H1 (cell line): ENCODE data around the gene COL4A1. TPM values are rescaled to one million over a fixed set of nuclear protein-coding genes. Genes with fewer than 3 reads are reported as not detected.

Experiments used
- CTCF ChIA-PET: fragments of 300-600 bp; sonication (Branson Sonifier 250); formaldehyde crosslinking; loops from one replicate; lab custom pipeline; 2021; ENCODE audit not compliant: partially characterized antibody; lab: Charles Lee
- POLR2A ChIA-PET: fragments of 300-600 bp; sonication (Branson Sonifier 250); formaldehyde crosslinking; loops from one replicate; lab custom pipeline; 2021; ENCODE audit warnings: inconsistent platforms; ENCODE audit not compliant: partially characterized antibody; lab: Charles Lee
- DNase-seq, 2 experiments: peaks; one replicate each; pipeline versions ENCODE4 v3.0.0 to v3.0.0-alpha.2; 2010 to 2022; ENCODE audit warnings: low spot score in 2 of 2, low read depth in 1 of 2, mixed read lengths in 1 of 2
- FAIRE-seq: peaks from 2 replicates; lab custom pipeline; 2011; peaks lifted over from hg19 to GRCh38; lab: Jason Lieb, UNC
- H2AFZ ChIP-seq: 2 replicates; pipeline ENCODE4 v1.8.1; 2012; ENCODE audit warnings: low read length, inconsistent platforms
- H2AK5ac ChIP-seq: 2 replicates; pipeline ENCODE4 v1.6.1; 2013; ENCODE audit warnings: low read depth, low read length
- H2BK120ac ChIP-seq: replicated peaks from 2 replicates; pipeline ENCODE3; 2013; ENCODE audit warnings: low read depth, low read length, inconsistent platforms
- H2BK12ac ChIP-seq: 2 replicates; pipeline ENCODE4 v1.6.1; 2013; ENCODE audit warnings: low read depth, low read length
- H2BK15ac ChIP-seq: 2 replicates; pipeline ENCODE4 v1.6.1; 2013; ENCODE audit warnings: low read length
- H2BK20ac ChIP-seq: 2 replicates; pipeline ENCODE4 v1.6.1; 2013; ENCODE audit warnings: low read length
- H2BK5ac ChIP-seq: 2 replicates; pipeline ENCODE4 v1.6.1; 2013; ENCODE audit warnings: low read depth, low read length
- H3K14ac ChIP-seq: 2 replicates; pipeline ENCODE4 v1.6.1; 2013; ENCODE audit warnings: inconsistent platforms; ENCODE audit not compliant: insufficient read length
- H3K18ac ChIP-seq: 2 replicates; pipeline ENCODE4 v1.6.1; 2013; ENCODE audit warnings: low read length; ENCODE audit errors: extremely low read depth
- H3K23ac ChIP-seq: 2 replicates; pipeline ENCODE4 v1.6.1; 2013; ENCODE audit warnings: inconsistent platforms; ENCODE audit not compliant: insufficient read length
- H3K23me2 ChIP-seq: 2 replicates; pipeline ENCODE4 v1.6.1; 2013; ENCODE audit warnings: low read depth, low read length
- H3K27ac ChIP-seq: 2 replicates; pipeline ENCODE4 v1.6.1; 2011; ENCODE audit warnings: low read depth, low read length, inconsistent platforms
- H3K27me3 ChIP-seq, 4 experiments: replicated peaks in 1 of 4; 1 replicate in 1 of 4; 2 replicates in 3 of 4; pipeline versions ENCODE4 v1.6.1 to v1.8.1; 2011 to 2013; ENCODE audit warnings: low read length in 3 of 4, mild to moderate bottlenecking in 3 of 4, inconsistent platforms in 2 of 4, mixed read lengths in 2 of 4, moderate library complexity in 1 of 4; ENCODE audit not compliant: control insufficient read depth in 3 of 4, insufficient read depth in 3 of 4; ENCODE audit errors: extremely low read depth in 1 of 4
- H3K36me3 ChIP-seq, 4 experiments: 2 replicates each; pipeline versions ENCODE4 v1.6.1 to v1.8.1; 2011 to 2013; ENCODE audit warnings: mild to moderate bottlenecking in 4 of 4, low read length in 3 of 4, moderate library complexity in 2 of 4, control low read depth in 1 of 4, inconsistent platforms in 1 of 4; ENCODE audit not compliant: insufficient read depth in 4 of 4, control insufficient read depth in 2 of 4
- H3K4ac ChIP-seq: replicated peaks from 2 replicates; pipeline ENCODE3; 2013; ENCODE audit warnings: low read length, low read depth, mixed read lengths, inconsistent platforms; ENCODE audit not compliant: insufficient read length
- H3K4me1 ChIP-seq, 4 experiments: replicated peaks in 1 of 4; 1 replicate in 1 of 4; 2 replicates in 3 of 4; pipeline versions ENCODE4 v1.6.1 to v1.8.1; 2011 to 2013; ENCODE audit warnings: low read length in 3 of 4, inconsistent platforms in 2 of 4, mixed read lengths in 1 of 4; ENCODE audit not compliant: insufficient read depth in 4 of 4, control insufficient read depth in 3 of 4
- H3K4me2 ChIP-seq, 2 experiments: 2 replicates each; pipeline versions ENCODE4 v1.6.1 to v1.8.1; 2011 to 2013; ENCODE audit warnings: low read depth in 2 of 2, low read length in 2 of 2, control low read depth in 1 of 2, inconsistent platforms in 1 of 2, mild to moderate bottlenecking in 1 of 2; ENCODE audit not compliant: insufficient read depth in 1 of 2
- H3K4me3 ChIP-seq, 4 experiments: fragments of 200-600, 300-600 bp in 1 of 4; sonication (generic), shearing (Covaris generic), sonication (Bioruptor Twin) in 1 of 4; 2 replicates each; pipeline versions ENCODE4 v1.5.1 to v1.8.1; 2011 to 2016; ENCODE audit warnings: low read length in 4 of 4, low read depth in 3 of 4, control low read depth in 2 of 4, inconsistent platforms in 2 of 4, mild to moderate bottlenecking in 2 of 4, mixed read lengths in 1 of 4, moderate library complexity in 1 of 4; ENCODE audit not compliant: insufficient read depth in 2 of 4; ENCODE audit errors: extremely low read depth in 1 of 4
- H3K56ac ChIP-seq: replicated peaks from 2 replicates; pipeline ENCODE3; 2013; ENCODE audit warnings: low read depth, mild to moderate bottlenecking, mixed read lengths, low read length, inconsistent platforms; ENCODE audit not compliant: insufficient read length
- H3K79me1 ChIP-seq: 2 replicates; pipeline ENCODE4 v1.6.1; 2013; ENCODE audit warnings: low read depth, low read length, control low read depth
- H3K79me2 ChIP-seq, 2 experiments: 2 replicates each; pipeline versions ENCODE4 v1.6.1 to v1.8.1; 2012 to 2013; ENCODE audit warnings: low read length in 2 of 2, mild to moderate bottlenecking in 2 of 2, inconsistent platforms in 1 of 2; ENCODE audit not compliant: insufficient read depth in 2 of 2, control insufficient read depth in 1 of 2
- H3K9ac ChIP-seq, 4 experiments: replicated peaks in 1 of 4; 1 replicate in 1 of 4; 2 replicates in 3 of 4; pipeline versions ENCODE4 v1.6.1 to v1.8.1; 2011 to 2013; ENCODE audit warnings: low read depth in 3 of 4, low read length in 3 of 4, control low read depth in 2 of 4, mild to moderate bottlenecking in 2 of 4, moderate library complexity in 2 of 4, inconsistent platforms in 1 of 4; ENCODE audit errors: extremely low read depth in 1 of 4
- H3K9me3 ChIP-seq, 2 experiments: 2 replicates each; pipeline versions ENCODE4 v1.6.1 to v1.8.1; 2012 to 2013; ENCODE audit warnings: mild to moderate bottlenecking in 2 of 2, moderate library complexity in 2 of 2, control low read depth in 1 of 2, inconsistent platforms in 1 of 2, low read depth in 1 of 2, low read length in 1 of 2, mixed read lengths in 1 of 2; ENCODE audit not compliant: insufficient read depth in 2 of 2
- H4K20me1 ChIP-seq, 2 experiments: replicated peaks in 1 of 2; 2 replicates each; pipeline versions ENCODE3 to v1.8.1; 2011 to 2013; ENCODE audit warnings: inconsistent platforms in 2 of 2, low read length in 2 of 2, mild to moderate bottlenecking in 1 of 2; ENCODE audit not compliant: insufficient read depth in 2 of 2, control insufficient read depth in 1 of 2
- H4K5ac ChIP-seq: 2 replicates; pipeline ENCODE4 v1.6.1; 2013; ENCODE audit warnings: low read length, low read depth, mixed read lengths, inconsistent platforms; ENCODE audit not compliant: insufficient read length
- H4K8ac ChIP-seq: 2 replicates; pipeline ENCODE4 v1.8.0; 2013; ENCODE audit warnings: mild to moderate bottlenecking, moderate library complexity, low read length, inconsistent platforms; ENCODE audit not compliant: insufficient read depth; ENCODE audit errors: extremely low read depth
- H4K91ac ChIP-seq: replicated peaks from 2 replicates; pipeline ENCODE3; 2013; ENCODE audit warnings: low read length, mixed read lengths, inconsistent platforms; ENCODE audit not compliant: insufficient read length
- ATF2 ChIP-seq: IDR thresholded peaks from 2 replicates; pipeline ENCODE4 v1.6.1; 2012; ENCODE audit warnings: low read length, inconsistent platforms
- EP300 ChIP-seq, 2 experiments: IDR thresholded peaks; 1 replicate in 1 of 2; 2 replicates in 1 of 2; pipeline ENCODE4 v1.6.1; 2011 to 2012; ENCODE audit warnings: low read depth in 2 of 2, low read length in 2 of 2, mild to moderate bottlenecking in 2 of 2, borderline replicate concordance in 1 of 2, inconsistent platforms in 1 of 2, moderate library complexity in 1 of 2
- JUN ChIP-seq: IDR thresholded peaks from 2 replicates; pipeline ENCODE4 v1.6.1; 2011; ENCODE audit warnings: low read depth, mild to moderate bottlenecking, improper control_type of control experiment, low read length
- KDM5A ChIP-seq: fragments of 200-600 bp; IDR thresholded peaks from 2 replicates; pipeline ENCODE4 v1.7.1; 2012; ENCODE audit warnings: mild to moderate bottlenecking, low read length, inconsistent platforms, mixed read lengths
- NRF1 ChIP-seq: IDR thresholded peaks from 2 replicates; pipeline ENCODE4 v1.6.1; 2011; ENCODE audit warnings: mild to moderate bottlenecking, low read depth, low read length, improper control_type of control experiment
- SIN3A ChIP-seq, 2 experiments: IDR thresholded peaks in 1 of 2; conservative IDR thresholded peaks in 1 of 2; 2 replicates each; pipeline ENCODE4 v1.6.1; 2011 to 2012; ENCODE audit warnings: low read length in 2 of 2, improper control_type of control experiment in 1 of 2, low read depth in 1 of 2, mild to moderate bottlenecking in 1 of 2
- SP1 ChIP-seq: IDR thresholded peaks from 2 replicates; pipeline ENCODE4 v1.6.1; 2011; ENCODE audit warnings: low read depth, low read length
- TAF1 ChIP-seq: IDR thresholded peaks from 2 replicates; pipeline ENCODE4 v1.6.1; 2011; ENCODE audit warnings: mild to moderate bottlenecking, low read depth, low read length
- WGBS, 2 experiments: shearing (Covaris generic) in 1 of 2; methylation state at CpG; one replicate each; pipeline versions ENCODE4 v1.1.6 to v1.1.7; 2013 to 2015; ENCODE audit warnings: low lambda C conversion rate in 2 of 2, mixed read lengths in 2 of 2, inconsistent platforms in 1 of 2, low coverage in 1 of 2, missing lambda C conversion rate in 1 of 2; ENCODE audit not compliant: insufficient replicate concordance in 2 of 2, insufficient coverage in 1 of 2, insufficient read length in 1 of 2; ENCODE audit errors: extremely low coverage in 1 of 2, missing lambda C conversion rate in 1 of 2; 5-methylcytosine and 5-hydroxymethylcytosine counted together
- polyA plus RNA-seq, 7 experiments: library from polyadenylated mRNA; depleted of rRNA in 3 of 7; stranded (reverse) in 5 of 7; unstranded in 2 of 7; fragments of >200 nt in 5 of 7; fragments of 200-250 nt in 2 of 7; gene quantifications; 1 replicate in 5 of 7; 2 replicates in 1 of 7; 4 replicates in 1 of 7; pipeline versions ENCODE4 v1.2.1 to v1.2.3, GENCODE V29; 2011 to 2013; ENCODE audit warnings: missing spikeins in 2 of 7, mixed read lengths in 2 of 7
- total RNA-seq: library from RNA; stranded (reverse); fragmentation: NEBNext Ultra II Directional; extraction: Animal tissue kit (Norgen Biotek cat#: 25700); gene quantifications from 2 replicates; pipeline ENCODE4 v1.2.1, GENCODE V29; 2021
- TF ChIP-seq, protein P1 (sequence below), 3 experiments: IDR thresholded peaks; 1 replicate in 2 of 3; 2 replicates in 1 of 3; pipeline versions ENCODE4 v1.5.1 to v1.6.1; 2011; ENCODE audit warnings: low read length in 3 of 3, mild to moderate bottlenecking in 3 of 3, inconsistent platforms in 2 of 3, low read depth in 1 of 3, moderate library complexity in 1 of 3; ENCODE audit not compliant: insufficient read depth in 1 of 3; ENCODE audit errors: control extremely low read depth in 1 of 3

Gene COL4A1
- total and polyA plus RNA-seq, 2 of the 8 experiments (the other 6 are each of a cell fraction or from before 2014, with no cell fraction given), result 30.7 to 82.0 TPM

DNA sequence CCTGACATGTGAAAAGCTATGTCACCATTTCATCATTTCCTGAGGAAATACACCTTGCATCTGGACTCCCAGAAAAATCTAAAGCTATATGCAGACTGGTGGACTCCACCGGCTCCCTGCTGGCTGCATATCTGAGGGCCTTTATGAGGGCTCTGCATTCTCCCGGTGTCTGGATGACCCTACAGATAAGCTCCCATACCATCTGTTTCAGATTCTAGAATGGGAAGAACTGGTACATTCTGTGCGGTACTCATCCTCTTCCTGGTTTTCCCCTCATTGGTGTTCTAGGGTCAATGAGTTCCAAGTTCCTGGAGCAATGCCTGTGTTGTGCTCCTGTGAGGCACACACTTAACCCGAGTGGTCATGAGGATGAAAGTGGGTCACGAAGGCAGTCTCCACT is 60.4 kb downstream of the COL4A1 start:
- H3K4ac ChIP-seq, result no peak overlapping the region
- no peak overlapping the region for H4K8ac ChIP-seq
- peak in 1 of 2 experiments; percentile 32 for DNase-seq
- no peak overlapping the region for H3K4me3 ChIP-seq
- H2BK15ac ChIP-seq, result no peak overlapping the region
- no peaks in the 10 kb centered on the region; the same call in 1 of the 2 replicates for H3K79me1 ChIP-seq
- no peak overlapping the region; the same call in 1 of the 2 replicates for H2AK5ac ChIP-seq
- no peak overlapping the region for H3K9ac ChIP-seq
- H2BK12ac ChIP-seq, result no peak overlapping the region
- no peak overlapping the region for H3K23ac ChIP-seq
- H4K20me1 ChIP-seq, result peaks cover 1 to 3% of the 10 kb centered on the region in 2 experiments
- no peaks in the 10 kb centered on the region for H3K79me2 ChIP-seq
- H3K18ac ChIP-seq, result no peak overlapping the region
- no peak overlapping the region for H3K14ac ChIP-seq
- H3K23me2 ChIP-seq, result no peaks in the 10 kb centered on the region
- TF ChIP-seq KDM5A (no peak), JUN (no peak), TAF1 (no peak), NRF1 (no peak), SP1 (no peak), ATF2 (no peak), SIN3A (conservative IDR thresholded peaks at IDR 0.05 in 1 of 2, IDR thresholded peaks at IDR 0.05 in 1 of 2; ENCODE audit: low read depth in 1 of 2, low read length in 2 of 2) (no peak), EP300 (IDR thresholded peaks at IDR 0.05; ENCODE audit: borderline replicate concordance in 1 of 2, low read depth in 2 of 2, low read length in 2 of 2) (no peak)
- TF ChIP-seq, protein P1, sequence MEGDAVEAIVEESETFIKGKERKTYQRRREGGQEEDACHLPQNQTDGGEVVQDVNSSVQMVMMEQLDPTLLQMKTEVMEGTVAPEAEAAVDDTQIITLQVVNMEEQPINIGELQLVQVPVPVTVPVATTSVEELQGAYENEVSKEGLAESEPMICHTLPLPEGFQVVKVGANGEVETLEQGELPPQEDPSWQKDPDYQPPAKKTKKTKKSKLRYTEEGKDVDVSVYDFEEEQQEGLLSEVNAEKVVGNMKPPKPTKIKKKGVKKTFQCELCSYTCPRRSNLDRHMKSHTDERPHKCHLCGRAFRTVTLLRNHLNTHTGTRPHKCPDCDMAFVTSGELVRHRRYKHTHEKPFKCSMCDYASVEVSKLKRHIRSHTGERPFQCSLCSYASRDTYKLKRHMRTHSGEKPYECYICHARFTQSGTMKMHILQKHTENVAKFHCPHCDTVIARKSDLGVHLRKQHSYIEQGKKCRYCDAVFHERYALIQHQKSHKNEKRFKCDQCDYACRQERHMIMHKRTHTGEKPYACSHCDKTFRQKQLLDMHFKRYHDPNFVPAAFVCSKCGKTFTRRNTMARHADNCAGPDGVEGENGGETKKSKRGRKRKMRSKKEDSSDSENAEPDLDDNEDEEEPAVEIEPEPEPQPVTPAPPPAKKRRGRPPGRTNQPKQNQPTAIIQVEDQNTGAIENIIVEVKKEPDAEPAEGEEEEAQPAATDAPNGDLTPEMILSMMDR (IDR thresholded peaks at IDR 0.05; ENCODE audit: control extremely low read depth in 1 of 3, insufficient read depth in 1 of 3, low read depth in 1 of 3, low read length in 3 of 3), result no peak
- no peaks in the 10 kb centered on the region for H3K9me3 ChIP-seq
- no peaks in the 10 kb centered on the region for H3K36me3 ChIP-seq
- no peaks in the 10 kb centered on the region for H3K27me3 ChIP-seq
- H3K4me1 ChIP-seq, result peaks cover 0 to 14% (median 2%) of the 10 kb centered on the region in 4 experiments; a peak in 5 of 7 replicates
- no peak overlapping the region for H3K4me2 ChIP-seq
- no peak overlapping the region for H4K5ac ChIP-seq
- no peak for FAIRE-seq
- H3K27ac ChIP-seq, result no peak overlapping the region
- ChIA-PET POLR2A (interaction anchor here (1.2 kb wide), 1 partner anchor 60 kb away, joined by 3 read pairs; the partner anchor contains the start of genes COL4A1 and COL4A2), CTCF (interaction anchor here (0.6 to 7.7 kb wide), 27 partner anchors 8 to 303 kb away, joined by 3 to 30 read pairs (median 4); no protein-coding TSS in a partner anchor)
- H4K91ac ChIP-seq, result no peak overlapping the region
- H3K56ac ChIP-seq, result no peak overlapping the region
- WGBS, 2 experiments, result 63% methylated on average over 5 of the region's 5 CpGs; no CpG with 5 or more reads in 1 of the 2 experiments
- H2BK120ac ChIP-seq, result no peak overlapping the region
- H2AFZ ChIP-seq, result no peak overlapping the region
- no peak overlapping the region for H2BK5ac ChIP-seq
- no peak overlapping the region for H2BK20ac ChIP-seq
